Neural cell (in vitro differentiated cells): ENCODE data around the gene SERPINA3. TPM values are rescaled to one million over a fixed set of nuclear protein-coding genes. Genes with fewer than 3 reads are reported as not detected.

Experiments used
- H2AFZ ChIP-seq: fragments of 200-600, 300-800 bp; sonication (generic), shearing (Covaris generic); 2 replicates; pipeline ENCODE4 v1.6.0; 2014; ENCODE audit warnings: low read depth, mild to moderate bottlenecking, antibody characterized with exemption, low read length, moderate library complexity
- H3F3A ChIP-seq: fragments of 200-600 bp; shearing (Covaris generic); 2 replicates; pipeline ENCODE4 v1.6.1; 2016; ENCODE audit warnings: mild to moderate bottlenecking, moderate library complexity, mixed read lengths, antibody characterized with exemption, low read length; ENCODE audit not compliant: insufficient read depth, poor library complexity, severe bottlenecking
- H3K27ac ChIP-seq: fragments of 200-600, 300-800 bp; sonication (generic), shearing (Covaris generic); 2 replicates; pipeline ENCODE4 v1.5.1; 2014; ENCODE audit warnings: mild to moderate bottlenecking, low read length, moderate library complexity
- H3K27me3 ChIP-seq: fragments of 300-800, 200-600 bp; sonication (generic), shearing (Covaris generic); 2 replicates; pipeline ENCODE4 v1.6.0; 2014; ENCODE audit warnings: mild to moderate bottlenecking, low read depth, low read length, moderate library complexity; ENCODE audit not compliant: insufficient read depth
- H3K36me3 ChIP-seq: fragments of 300-800, 200-600 bp; sonication (generic), shearing (Covaris generic); 2 replicates; pipeline ENCODE4 v1.5.1; 2014; ENCODE audit warnings: mild to moderate bottlenecking, antibody characterized with exemption, low read length, moderate library complexity; ENCODE audit not compliant: insufficient read depth
- H3K4me2 ChIP-seq: fragments of 300-800, 200-600 bp; sonication (generic), shearing (Covaris generic); 2 replicates; pipeline ENCODE4 v1.6.0; 2014; ENCODE audit warnings: mild to moderate bottlenecking, low read length
- H3K4me3 ChIP-seq: fragments of 300-800, 200-600 bp; sonication (generic), shearing (Covaris generic); 2 replicates; pipeline ENCODE4 v1.5.1; 2014; ENCODE audit warnings: mild to moderate bottlenecking, low read length, moderate library complexity
- H3K79me2 ChIP-seq: fragments of 200-600 bp; shearing (Covaris generic); replicated peaks from 2 replicates; pipeline ENCODE4 v1.6.0; 2014; ENCODE audit warnings: mild to moderate bottlenecking, low read length, moderate library complexity; ENCODE audit not compliant: insufficient read depth
- H3K9ac ChIP-seq: fragments of 300-800, 200-600 bp; sonication (generic), shearing (Covaris generic); 2 replicates; pipeline ENCODE4 v1.6.1; 2016; ENCODE audit warnings: mild to moderate bottlenecking, low read length, mixed read lengths
- H3K9me2 ChIP-seq: fragments of 200-600 bp; shearing (Covaris generic); 2 replicates; pipeline ENCODE4 v1.6.1; 2016; ENCODE audit warnings: mild to moderate bottlenecking, low read length, mixed read lengths; ENCODE audit not compliant: insufficient read depth
- H3K9me3 ChIP-seq: fragments of 200-600, 300-800 bp; sonication (generic), shearing (Covaris generic); 2 replicates; pipeline ENCODE4 v1.6.1; 2016; ENCODE audit warnings: mild to moderate bottlenecking, mixed run types, low read length, moderate library complexity, mixed read lengths
- H4K20me1 ChIP-seq: fragments of 200-600 bp; shearing (Covaris generic); 2 replicates; pipeline ENCODE4 v1.6.1; 2016; ENCODE audit warnings: mild to moderate bottlenecking, mixed run types; ENCODE audit not compliant: insufficient read depth
- CTCF ChIP-seq: fragments of 450-650 bp; IDR thresholded peaks from 2 replicates; pipeline ENCODE4 v1.5.1; 2014; ENCODE audit warnings: antibody characterized with exemption, mild to moderate bottlenecking, moderate library complexity; ENCODE audit not compliant: poor library complexity, severe bottlenecking
- EP300 ChIP-seq: fragments of 450-650 bp; conservative IDR thresholded peaks from 2 replicates; pipeline ENCODE4 v1.6.1; 2014; ENCODE audit warnings: antibody characterized with exemption, mild to moderate bottlenecking, moderate library complexity; ENCODE audit not compliant: poor library complexity, severe bottlenecking
- EZH2 ChIP-seq: fragments of 200-600, 300-800 bp; shearing (Covaris generic), sonication (generic); IDR thresholded peaks from 2 replicates; pipeline ENCODE4 v1.6.1; 2014; ENCODE audit warnings: antibody characterized with exemption, low read length, borderline replicate concordance, mild to moderate bottlenecking; ENCODE audit not compliant: insufficient read depth, poor library complexity, severe bottlenecking
- MXI1 ChIP-seq: fragments of 450-650 bp; conservative IDR thresholded peaks from 2 replicates; pipeline ENCODE4 v1.6.1; 2014; ENCODE audit warnings: antibody characterized with exemption, mild to moderate bottlenecking; ENCODE audit not compliant: poor library complexity, severe bottlenecking
- POLR2AphosphoS5 ChIP-seq: IDR thresholded peaks from 2 replicates; pipeline ENCODE4 v1.6.1; 2012
- RAD21 ChIP-seq: fragments of 450-650 bp; conservative IDR thresholded peaks from 2 replicates; pipeline ENCODE4 v1.6.1; 2014; ENCODE audit warnings: antibody characterized with exemption, mild to moderate bottlenecking, moderate library complexity
- REST ChIP-seq: IDR thresholded peaks from 2 replicates; pipeline ENCODE4 v1.6.1; 2012; ENCODE audit warnings: borderline replicate concordance
- SMC3 ChIP-seq: fragments of 450-650 bp; conservative IDR thresholded peaks from 2 replicates; pipeline ENCODE4 v1.6.1; 2014; ENCODE audit warnings: antibody characterized with exemption, mild to moderate bottlenecking, moderate library complexity; ENCODE audit not compliant: poor library complexity
- TAF1 ChIP-seq: IDR thresholded peaks from 2 replicates; pipeline ENCODE4 v1.6.1; 2012; ENCODE audit warnings: low read depth
- polyA plus RNA-seq: library from polyadenylated mRNA; depleted of rRNA; stranded (reverse); fragments of >200 nt; gene quantifications from 2 replicates; pipeline ENCODE4 v1.2.3, GENCODE V29; 2014

SERPINA3 gene
- polyA plus RNA-seq, 1 donor from 2014 or later: not detected

GRCh38 chr14:94570440-94570839 is 41.8 kb upstream of the SERPINA3 start:
- no peaks in the 10 kb centered on the region for H3K27me3 ChIP-seq
- H3K79me2 ChIP-seq: no peaks in the 10 kb centered on the region
- no peak for TF ChIP-seq EP300
- no peak for TF ChIP-seq REST
- no peak overlapping the region for H2AFZ ChIP-seq
- H3K36me3 ChIP-seq: no peaks in the 10 kb centered on the region
- no peaks in the 10 kb centered on the region for H4K20me1 ChIP-seq
- H3F3A ChIP-seq: no peaks in the 10 kb centered on the region
- H3K27ac ChIP-seq: no peak overlapping the region
- H3K4me3 ChIP-seq: no peak overlapping the region
- H3K4me2 ChIP-seq: no peak overlapping the region
- H3K9me2 ChIP-seq: no peaks in the 10 kb centered on the region
- H3K9ac ChIP-seq: no peak overlapping the region
- H3K9me3 ChIP-seq: no peaks in the 10 kb centered on the region

GRCh38 chr14:94571395-94571794 is 40.8 kb upstream of the SERPINA3 start:
- H3K36me3 ChIP-seq: no peaks in the 10 kb centered on the region
- H3K9me3 ChIP-seq: no peaks in the 10 kb centered on the region
- no peak overlapping the region for H3K9ac ChIP-seq
- H2AFZ ChIP-seq: no peak overlapping the region
- no peaks in the 10 kb centered on the region for H3K9me2 ChIP-seq
- H3K79me2 ChIP-seq: no peaks in the 10 kb centered on the region
- no peak for TF ChIP-seq EZH2
- TF ChIP-seq EP300: no peak
- no peak for TF ChIP-seq CTCF
- no peak for TF ChIP-seq REST
- TF ChIP-seq POLR2AphosphoS5: no peak
- no peak for TF ChIP-seq SMC3
- TF ChIP-seq MXI1: no peak
- TF ChIP-seq TAF1: no peak
- no peak for TF ChIP-seq RAD21
- H3K27me3 ChIP-seq: no peaks in the 10 kb centered on the region
- no peaks in the 10 kb centered on the region for H4K20me1 ChIP-seq
- H3K27ac ChIP-seq: no peak overlapping the region
- H3K4me3 ChIP-seq: no peak overlapping the region
- no peak overlapping the region for H3K4me2 ChIP-seq
- no peaks in the 10 kb centered on the region for H3F3A ChIP-seq
